H1 (cell line): Measurements from ENCODE around the gene LPP. TPM values are rescaled to one million over a fixed set of nuclear protein-coding genes. Genes with fewer than 3 reads are reported as not detected.

Experiments
- CTCF ChIA-PET: fragments of 300-600 bp; sonication (Branson Sonifier 250); formaldehyde crosslinking; loops from one replicate; lab custom pipeline; 2021; ENCODE audit not compliant: partially characterized antibody; lab: Charles Lee
- POLR2A ChIA-PET: fragments of 300-600 bp; sonication (Branson Sonifier 250); formaldehyde crosslinking; loops from one replicate; lab custom pipeline; 2021; ENCODE audit warnings: inconsistent platforms; ENCODE audit not compliant: partially characterized antibody; lab: Charles Lee
- DNase-seq, 2 experiments: peaks; one replicate each; pipeline versions ENCODE4 v3.0.0 to v3.0.0-alpha.2; 2010 to 2022; ENCODE audit warnings: low spot score in 2 of 2, low read depth in 1 of 2, mixed read lengths in 1 of 2
- FAIRE-seq: peaks from 2 replicates; lab custom pipeline; 2011; peaks lifted over from hg19 to GRCh38; lab: Jason Lieb, UNC
- H2AFZ ChIP-seq: 2 replicates; pipeline ENCODE4 v1.8.1; 2012; ENCODE audit warnings: low read length, inconsistent platforms
- H2AK5ac ChIP-seq: 2 replicates; pipeline ENCODE4 v1.6.1; 2013; ENCODE audit warnings: low read depth, low read length
- H2BK120ac ChIP-seq: replicated peaks from 2 replicates; pipeline ENCODE3; 2013; ENCODE audit warnings: low read depth, low read length, inconsistent platforms
- H2BK12ac ChIP-seq: 2 replicates; pipeline ENCODE4 v1.6.1; 2013; ENCODE audit warnings: low read depth, low read length
- H2BK15ac ChIP-seq: 2 replicates; pipeline ENCODE4 v1.6.1; 2013; ENCODE audit warnings: low read length
- H2BK20ac ChIP-seq: 2 replicates; pipeline ENCODE4 v1.6.1; 2013; ENCODE audit warnings: low read length
- H2BK5ac ChIP-seq: 2 replicates; pipeline ENCODE4 v1.6.1; 2013; ENCODE audit warnings: low read depth, low read length
- H3K14ac ChIP-seq: 2 replicates; pipeline ENCODE4 v1.6.1; 2013; ENCODE audit warnings: inconsistent platforms; ENCODE audit not compliant: insufficient read length
- H3K18ac ChIP-seq: 2 replicates; pipeline ENCODE4 v1.6.1; 2013; ENCODE audit warnings: low read length; ENCODE audit errors: extremely low read depth
- H3K23ac ChIP-seq: 2 replicates; pipeline ENCODE4 v1.6.1; 2013; ENCODE audit warnings: inconsistent platforms; ENCODE audit not compliant: insufficient read length
- H3K23me2 ChIP-seq: 2 replicates; pipeline ENCODE4 v1.6.1; 2013; ENCODE audit warnings: low read depth, low read length
- H3K27ac ChIP-seq: 2 replicates; pipeline ENCODE4 v1.6.1; 2011; ENCODE audit warnings: low read depth, low read length, inconsistent platforms
- H3K27me3 ChIP-seq, 4 experiments: replicated peaks in 1 of 4; 1 replicate in 1 of 4; 2 replicates in 3 of 4; pipeline versions ENCODE4 v1.6.1 to v1.8.1; 2011 to 2013; ENCODE audit warnings: low read length in 3 of 4, mild to moderate bottlenecking in 3 of 4, inconsistent platforms in 2 of 4, mixed read lengths in 2 of 4, moderate library complexity in 1 of 4; ENCODE audit not compliant: control insufficient read depth in 3 of 4, insufficient read depth in 3 of 4; ENCODE audit errors: extremely low read depth in 1 of 4
- H3K36me3 ChIP-seq, 4 experiments: 2 replicates each; pipeline versions ENCODE4 v1.6.1 to v1.8.1; 2011 to 2013; ENCODE audit warnings: mild to moderate bottlenecking in 4 of 4, low read length in 3 of 4, moderate library complexity in 2 of 4, control low read depth in 1 of 4, inconsistent platforms in 1 of 4; ENCODE audit not compliant: insufficient read depth in 4 of 4, control insufficient read depth in 2 of 4
- H3K4ac ChIP-seq: replicated peaks from 2 replicates; pipeline ENCODE3; 2013; ENCODE audit warnings: low read length, low read depth, mixed read lengths, inconsistent platforms; ENCODE audit not compliant: insufficient read length
- H3K4me1 ChIP-seq, 4 experiments: replicated peaks in 1 of 4; 1 replicate in 1 of 4; 2 replicates in 3 of 4; pipeline versions ENCODE4 v1.6.1 to v1.8.1; 2011 to 2013; ENCODE audit warnings: low read length in 3 of 4, inconsistent platforms in 2 of 4, mixed read lengths in 1 of 4; ENCODE audit not compliant: insufficient read depth in 4 of 4, control insufficient read depth in 3 of 4
- H3K4me2 ChIP-seq, 2 experiments: 2 replicates each; pipeline versions ENCODE4 v1.6.1 to v1.8.1; 2011 to 2013; ENCODE audit warnings: low read depth in 2 of 2, low read length in 2 of 2, control low read depth in 1 of 2, inconsistent platforms in 1 of 2, mild to moderate bottlenecking in 1 of 2; ENCODE audit not compliant: insufficient read depth in 1 of 2
- H3K4me3 ChIP-seq, 4 experiments: fragments of 200-600, 300-600 bp in 1 of 4; sonication (generic), shearing (Covaris generic), sonication (Bioruptor Twin) in 1 of 4; 2 replicates each; pipeline versions ENCODE4 v1.5.1 to v1.8.1; 2011 to 2016; ENCODE audit warnings: low read length in 4 of 4, low read depth in 3 of 4, control low read depth in 2 of 4, inconsistent platforms in 2 of 4, mild to moderate bottlenecking in 2 of 4, mixed read lengths in 1 of 4, moderate library complexity in 1 of 4; ENCODE audit not compliant: insufficient read depth in 2 of 4; ENCODE audit errors: extremely low read depth in 1 of 4
- H3K56ac ChIP-seq: replicated peaks from 2 replicates; pipeline ENCODE3; 2013; ENCODE audit warnings: low read depth, mild to moderate bottlenecking, mixed read lengths, low read length, inconsistent platforms; ENCODE audit not compliant: insufficient read length
- H3K79me1 ChIP-seq: 2 replicates; pipeline ENCODE4 v1.6.1; 2013; ENCODE audit warnings: low read depth, low read length, control low read depth
- H3K79me2 ChIP-seq, 2 experiments: 2 replicates each; pipeline versions ENCODE4 v1.6.1 to v1.8.1; 2012 to 2013; ENCODE audit warnings: low read length in 2 of 2, mild to moderate bottlenecking in 2 of 2, inconsistent platforms in 1 of 2; ENCODE audit not compliant: insufficient read depth in 2 of 2, control insufficient read depth in 1 of 2
- H3K9ac ChIP-seq, 4 experiments: replicated peaks in 1 of 4; 1 replicate in 1 of 4; 2 replicates in 3 of 4; pipeline versions ENCODE4 v1.6.1 to v1.8.1; 2011 to 2013; ENCODE audit warnings: low read depth in 3 of 4, low read length in 3 of 4, control low read depth in 2 of 4, mild to moderate bottlenecking in 2 of 4, moderate library complexity in 2 of 4, inconsistent platforms in 1 of 4; ENCODE audit errors: extremely low read depth in 1 of 4
- H3K9me3 ChIP-seq, 2 experiments: 2 replicates each; pipeline versions ENCODE4 v1.6.1 to v1.8.1; 2012 to 2013; ENCODE audit warnings: mild to moderate bottlenecking in 2 of 2, moderate library complexity in 2 of 2, control low read depth in 1 of 2, inconsistent platforms in 1 of 2, low read depth in 1 of 2, low read length in 1 of 2, mixed read lengths in 1 of 2; ENCODE audit not compliant: insufficient read depth in 2 of 2
- H4K20me1 ChIP-seq, 2 experiments: replicated peaks in 1 of 2; 2 replicates each; pipeline versions ENCODE3 to v1.8.1; 2011 to 2013; ENCODE audit warnings: inconsistent platforms in 2 of 2, low read length in 2 of 2, mild to moderate bottlenecking in 1 of 2; ENCODE audit not compliant: insufficient read depth in 2 of 2, control insufficient read depth in 1 of 2
- H4K5ac ChIP-seq: 2 replicates; pipeline ENCODE4 v1.6.1; 2013; ENCODE audit warnings: low read length, low read depth, mixed read lengths, inconsistent platforms; ENCODE audit not compliant: insufficient read length
- H4K8ac ChIP-seq: 2 replicates; pipeline ENCODE4 v1.8.0; 2013; ENCODE audit warnings: mild to moderate bottlenecking, moderate library complexity, low read length, inconsistent platforms; ENCODE audit not compliant: insufficient read depth; ENCODE audit errors: extremely low read depth
- H4K91ac ChIP-seq: replicated peaks from 2 replicates; pipeline ENCODE3; 2013; ENCODE audit warnings: low read length, mixed read lengths, inconsistent platforms; ENCODE audit not compliant: insufficient read length
- BRCA1 ChIP-seq: IDR thresholded peaks from 2 replicates; pipeline ENCODE4 v1.6.1; 2012; ENCODE audit warnings: low read depth, low read length, improper control_type of control experiment
- KDM1A ChIP-seq: fragments of 200-600, 300-600 bp; sonication (generic); IDR thresholded peaks from 2 replicates; pipeline ENCODE4 v1.7.1; 2016; ENCODE audit warnings: mild to moderate bottlenecking, low read length, borderline replicate concordance
- KDM4A ChIP-seq: IDR thresholded peaks from one replicate; pipeline ENCODE4 v1.7.1; 2012; ENCODE audit warnings: low read depth, mild to moderate bottlenecking, moderate library complexity, low read length, inconsistent platforms; ENCODE audit not compliant: severe bottlenecking
- MAFK ChIP-seq: IDR thresholded peaks from 2 replicates; pipeline ENCODE4 v1.6.1; 2012; ENCODE audit warnings: low read depth, mild to moderate bottlenecking, improper control_type of control experiment, low read length
- RAD21 ChIP-seq, 2 experiments: IDR thresholded peaks in 1 of 2; conservative IDR thresholded peaks in 1 of 2; 2 replicates each; pipeline ENCODE4 v1.6.1; 2011; ENCODE audit warnings: low read depth in 2 of 2, low read length in 2 of 2, improper control_type of control experiment in 1 of 2, inconsistent platforms in 1 of 2, mild to moderate bottlenecking in 1 of 2, moderate library complexity in 1 of 2
- RXRA ChIP-seq: IDR thresholded peaks from 2 replicates; pipeline ENCODE4 v1.6.1; 2011; ENCODE audit warnings: low read depth, mild to moderate bottlenecking, low read length, moderate library complexity; ENCODE audit not compliant: insufficient read depth
- SP1 ChIP-seq: IDR thresholded peaks from 2 replicates; pipeline ENCODE4 v1.6.1; 2011; ENCODE audit warnings: low read depth, low read length
- SP4 ChIP-seq: IDR thresholded peaks from 2 replicates; pipeline ENCODE4 v1.6.1; 2012; ENCODE audit warnings: low read length, inconsistent platforms
- TAF7 ChIP-seq: optimal IDR thresholded peaks from 2 replicates; pipeline ENCODE3; 2011; ENCODE audit warnings: low read depth, mild to moderate bottlenecking, inconsistent platforms, low read length, moderate library complexity, borderline replicate concordance
- TEAD4 ChIP-seq: IDR thresholded peaks from 2 replicates; pipeline ENCODE4 v1.6.1; 2012; ENCODE audit warnings: low read depth, low read length, inconsistent platforms, mixed read lengths
- WGBS, 2 experiments: shearing (Covaris generic) in 1 of 2; methylation state at CpG; one replicate each; pipeline versions ENCODE4 v1.1.6 to v1.1.7; 2013 to 2015; ENCODE audit warnings: low lambda C conversion rate in 2 of 2, mixed read lengths in 2 of 2, inconsistent platforms in 1 of 2, low coverage in 1 of 2, missing lambda C conversion rate in 1 of 2; ENCODE audit not compliant: insufficient replicate concordance in 2 of 2, insufficient coverage in 1 of 2, insufficient read length in 1 of 2; ENCODE audit errors: extremely low coverage in 1 of 2, missing lambda C conversion rate in 1 of 2; 5-methylcytosine and 5-hydroxymethylcytosine counted together
- polyA plus RNA-seq, 7 experiments: library from polyadenylated mRNA; depleted of rRNA in 3 of 7; stranded (reverse) in 5 of 7; unstranded in 2 of 7; fragments of >200 nt in 5 of 7; fragments of 200-250 nt in 2 of 7; gene quantifications; 1 replicate in 5 of 7; 2 replicates in 1 of 7; 4 replicates in 1 of 7; pipeline versions ENCODE4 v1.2.1 to v1.2.3, GENCODE V29; 2011 to 2013; ENCODE audit warnings: missing spikeins in 2 of 7, mixed read lengths in 2 of 7
- total RNA-seq: library from RNA; stranded (reverse); fragmentation: NEBNext Ultra II Directional; extraction: Animal tissue kit (Norgen Biotek cat#: 25700); gene quantifications from 2 replicates; pipeline ENCODE4 v1.2.1, GENCODE V29; 2021
- TF ChIP-seq, protein P1 (sequence below): IDR thresholded peaks from 2 replicates; pipeline ENCODE4 v1.6.1; 2012; ENCODE audit warnings: inconsistent platforms
- TF ChIP-seq, protein P2 (sequence below), 3 experiments: IDR thresholded peaks; 1 replicate in 2 of 3; 2 replicates in 1 of 3; pipeline versions ENCODE4 v1.5.1 to v1.6.1; 2011; ENCODE audit warnings: low read length in 3 of 3, mild to moderate bottlenecking in 3 of 3, inconsistent platforms in 2 of 3, low read depth in 1 of 3, moderate library complexity in 1 of 3; ENCODE audit not compliant: insufficient read depth in 1 of 3; ENCODE audit errors: control extremely low read depth in 1 of 3

LPP gene
- total and polyA plus RNA-seq, 2 of the 8 experiments (the other 6 are each of a cell fraction or from before 2014, with no cell fraction given) = 10.0 to 53.3 TPM

DNA sequence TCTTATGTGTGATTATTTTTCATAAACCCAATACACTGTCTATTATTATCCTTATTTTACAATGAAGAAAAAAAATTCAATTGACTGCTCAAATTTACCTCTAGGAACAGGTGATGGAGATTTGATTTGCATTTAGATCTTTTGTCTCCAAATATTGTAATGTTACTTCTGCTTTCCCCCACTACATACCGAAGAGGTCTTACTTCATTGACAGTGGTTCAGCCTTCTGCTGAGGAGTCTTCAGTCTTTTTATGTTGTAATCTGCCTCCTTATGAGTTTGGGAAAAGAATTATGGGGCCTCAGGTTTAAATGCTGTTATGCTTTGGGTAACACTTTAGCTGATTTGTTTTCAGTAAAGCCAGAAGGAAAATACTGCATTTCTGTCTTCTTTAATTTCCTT, 199.5 kb downstream of the LPP start:
- H2AFZ ChIP-seq = no peak overlapping the region
- 90% methylated on average over 1 of the region's 1 CpG; no CpG with 5 or more reads in 1 of the 2 experiments for WGBS, 2 experiments
- no peak overlapping the region for H4K8ac ChIP-seq
- H3K18ac ChIP-seq = no peak overlapping the region
- H3K4me2 ChIP-seq = no peak overlapping the region
- no peak overlapping the region for H4K5ac ChIP-seq
- no peak overlapping the region for H2BK12ac ChIP-seq
- H2AK5ac ChIP-seq = no peak overlapping the region
- ChIA-PET POLR2A (no interaction called here), CTCF (no interaction called here)
- no peaks in the 10 kb centered on the region for H3K36me3 ChIP-seq
- no peak overlapping the region for H4K91ac ChIP-seq
- no peak overlapping the region for H3K27ac ChIP-seq
- H3K23me2 ChIP-seq = no peaks in the 10 kb centered on the region; the same call in 1 of the 2 replicates
- H2BK20ac ChIP-seq = no peak overlapping the region
- no peaks in the 10 kb centered on the region for H3K4me1 ChIP-seq
- H3K79me2 ChIP-seq = no peaks in the 10 kb centered on the region
- no peaks in the 10 kb centered on the region for H3K27me3 ChIP-seq
- no peak overlapping the region for H3K56ac ChIP-seq
- no peak overlapping the region for H3K4ac ChIP-seq
- no peak overlapping the region for H2BK120ac ChIP-seq
- no peaks in the 10 kb centered on the region for H3K9me3 ChIP-seq
- no peak overlapping the region for H3K23ac ChIP-seq
- H3K14ac ChIP-seq = no peak overlapping the region
- H2BK15ac ChIP-seq = no peak overlapping the region
- TF ChIP-seq SP4 (no peak), RAD21 (IDR thresholded peaks at IDR 0.05 in 1 of 2, conservative IDR thresholded peaks at IDR 0.05 in 1 of 2; ENCODE audit: low read depth in 2 of 2, low read length in 2 of 2) (no peak), MAFK (no peak), TAF7 (no peak), KDM4A (no peak), RXRA (no peak), TEAD4 (no peak), KDM1A (no peak), SP1 (no peak), BRCA1 (no peak)
- TF ChIP-seq, protein P1, sequence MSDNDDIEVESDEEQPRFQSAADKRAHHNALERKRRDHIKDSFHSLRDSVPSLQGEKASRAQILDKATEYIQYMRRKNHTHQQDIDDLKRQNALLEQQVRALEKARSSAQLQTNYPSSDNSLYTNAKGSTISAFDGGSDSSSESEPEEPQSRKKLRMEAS = no peak
- TF ChIP-seq, protein P2, sequence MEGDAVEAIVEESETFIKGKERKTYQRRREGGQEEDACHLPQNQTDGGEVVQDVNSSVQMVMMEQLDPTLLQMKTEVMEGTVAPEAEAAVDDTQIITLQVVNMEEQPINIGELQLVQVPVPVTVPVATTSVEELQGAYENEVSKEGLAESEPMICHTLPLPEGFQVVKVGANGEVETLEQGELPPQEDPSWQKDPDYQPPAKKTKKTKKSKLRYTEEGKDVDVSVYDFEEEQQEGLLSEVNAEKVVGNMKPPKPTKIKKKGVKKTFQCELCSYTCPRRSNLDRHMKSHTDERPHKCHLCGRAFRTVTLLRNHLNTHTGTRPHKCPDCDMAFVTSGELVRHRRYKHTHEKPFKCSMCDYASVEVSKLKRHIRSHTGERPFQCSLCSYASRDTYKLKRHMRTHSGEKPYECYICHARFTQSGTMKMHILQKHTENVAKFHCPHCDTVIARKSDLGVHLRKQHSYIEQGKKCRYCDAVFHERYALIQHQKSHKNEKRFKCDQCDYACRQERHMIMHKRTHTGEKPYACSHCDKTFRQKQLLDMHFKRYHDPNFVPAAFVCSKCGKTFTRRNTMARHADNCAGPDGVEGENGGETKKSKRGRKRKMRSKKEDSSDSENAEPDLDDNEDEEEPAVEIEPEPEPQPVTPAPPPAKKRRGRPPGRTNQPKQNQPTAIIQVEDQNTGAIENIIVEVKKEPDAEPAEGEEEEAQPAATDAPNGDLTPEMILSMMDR (IDR thresholded peaks at IDR 0.05; ENCODE audit: control extremely low read depth in 1 of 3, insufficient read depth in 1 of 3, low read depth in 1 of 3, low read length in 3 of 3) = no peak
- H3K4me3 ChIP-seq = no peak overlapping the region
- no peaks in the 10 kb centered on the region for H3K79me1 ChIP-seq
- no peak for FAIRE-seq
- H2BK5ac ChIP-seq = no peak overlapping the region
- no peak overlapping the region for H3K9ac ChIP-seq
- no peak for DNase-seq
- no peaks in the 10 kb centered on the region for H4K20me1 ChIP-seq
